NCI-H2107 treated with DMSO at 0.1 percent for 48 hours (cell line): ENCODE measurements around the gene ZMYND8.
"Not testable (repeated sequence)": the region's sequence is repeated elsewhere in the genome, so short reads cannot be mapped to it uniquely, and the experiment has no call there.

Source experiments
- DNase-seq: peaks from one replicate; lab custom pipeline; 2025; ENCODE audit not compliant: unreplicated experiment; lab: John Stamatoyannopoulos, UW

The ZMYND8 gene

GRCh38 chr20:47373206-47373733, 16.8 kb upstream of the ZMYND8 start:
- DNase-seq: no peak

GRCh38 chr20:47370850-47371782, 14.6 kb upstream of the ZMYND8 start:
- no peak for DNase-seq

- DNase-seq: no peak
These were observed 13.7 kb upstream of the ZMYND8 start for GRCh38 chr20:47370214-47370613.

GRCh38 chr20:47368301-47368700, 11.8 kb upstream of the ZMYND8 start:
- no peak for DNase-seq

- not testable (repeated sequence) for DNase-seq
These were observed 9.8 kb upstream of the ZMYND8 start for GRCh38 chr20:47366301-47366700.

- no peak for DNase-seq
These were observed 8.7 kb upstream of the ZMYND8 start for GRCh38 chr20:47365023-47365764.

GRCh38 chr20:47362361-47363219, 6.1 kb upstream of the ZMYND8 start:
- no peak for DNase-seq

- DNase-seq: no peak
These were observed 4.8 kb upstream of the ZMYND8 start for GRCh38 chr20:47361057-47361915.

- peak; percentile 84 for DNase-seq
These were observed 4.0 kb upstream of the ZMYND8 start for GRCh38 chr20:47360297-47361056.

- DNase-seq: no peak
These were observed 3.2 kb upstream of the ZMYND8 start for GRCh38 chr20:47359530-47360296.

GRCh38 chr20:47358672-47359529, 2.4 kb upstream of the ZMYND8 start:
- DNase-seq: peak; percentile 49

GRCh38 chr20:47358039-47358671, 1.7 kb upstream of the ZMYND8 start:
- DNase-seq: no peak

- peak; percentile 62 for DNase-seq
These were observed 968 bp upstream of the ZMYND8 start for GRCh38 chr20:47357296-47358038.

- DNase-seq: no peak
These were observed 326 bp downstream of the ZMYND8 start for GRCh38 chr20:47356220-47356525.

GRCh38 chr20:47355489-47356219, 845 bp downstream of the ZMYND8 start:
- DNase-seq: no peak
